ENCODE measurements around the gene PCDHGA1. TPM values are rescaled to one million over a fixed set of nuclear protein-coding genes. Genes with fewer than 3 reads are reported as not detected.

Gene PCDHGA1
- polyA plus RNA-seq, 3 donors, result not detected

GRCh38 chr5:141475625-141476131, 145.4 kb downstream of the PCDHGA1 start, which contains the start of gene PCDHGC3:
Gene PCDHGC3, plus strand, starts transcription at chr5:141475966. Its CDS starts 151 bp downstream, at chr5:141476117.
- peak within 1 kb of the TSS; percentile 87 to 98 for H3K4me3 Mint-ChIP-seq
- peaks cover 7 to 10% of the 10 kb centered on the region in 2 donors for H3K36me3 Mint-ChIP-seq
- Histone ChIP-seq H3K9me3 (replicated peaks in 1 of 2; ENCODE audit: control insufficient read depth in 1 of 2, insufficient read depth in 1 of 2, low read length in 2 of 2) (peaks cover 0 to 20% of the 10 kb centered on the region in 2 donors), H3K27ac (ENCODE audit: low read depth in 1 of 2, low read length in 2 of 2) (no peak within 1 kb of the TSS), H4K20me1 (ENCODE audit: insufficient read depth, low read length) (no peaks in the 10 kb centered on the region), H3K27me3 (ENCODE audit: control insufficient read depth in 2 of 2, insufficient read depth in 2 of 2, low read length in 2 of 2) (peaks cover 47 to 66% of the 10 kb centered on the region in 2 donors), H3K79me2 (ENCODE audit: insufficient read depth, low read length) (no peaks in the 10 kb centered on the region), H3K4me1 (ENCODE audit: control insufficient read depth in 1 of 2, insufficient read depth in 2 of 2, low read length in 2 of 2) (peaks cover 19 to 25% of the 10 kb centered on the region in 2 donors), H2AFZ (ENCODE audit: insufficient read depth, low read depth, low read length, poor library complexity, severe bottlenecking) (peak within 1 kb of the TSS; percentile 78), H3K4me2 (replicated peaks; ENCODE audit: extremely low read depth, low read length, poor library complexity, severe bottlenecking) (peak within 1 kb of the TSS; percentile 91), H3K36me3 (replicated peaks in 1 of 2; ENCODE audit: control insufficient read depth in 1 of 2, insufficient read depth in 2 of 2, low read length in 2 of 2) (no peaks in the 10 kb centered on the region), H3K4me3 (replicated peaks in 1 of 3; ENCODE audit: low read depth in 2 of 3, low read length in 3 of 3) (peak within 1 kb of the TSS; percentile 28 to 77 (median 41)), H3K9ac (ENCODE audit: insufficient read depth, low read length, poor library complexity, severe bottlenecking) (no peak within 1 kb of the TSS)
- H3K9me3 Mint-ChIP-seq, result peaks cover 0 to 28% (median 7%) of the 10 kb centered on the region in 7 donors
- DNase-seq, result peak; percentile 18 to 50 (median 28)
- H3K4me1 Mint-ChIP-seq, result peaks cover 27% of the 10 kb centered on the region
- under 1% methylated on average over 28 of the region's 28 CpGs for WGBS (ENCODE audit: insufficient coverage)
- TF ChIP-seq, protein P1, sequence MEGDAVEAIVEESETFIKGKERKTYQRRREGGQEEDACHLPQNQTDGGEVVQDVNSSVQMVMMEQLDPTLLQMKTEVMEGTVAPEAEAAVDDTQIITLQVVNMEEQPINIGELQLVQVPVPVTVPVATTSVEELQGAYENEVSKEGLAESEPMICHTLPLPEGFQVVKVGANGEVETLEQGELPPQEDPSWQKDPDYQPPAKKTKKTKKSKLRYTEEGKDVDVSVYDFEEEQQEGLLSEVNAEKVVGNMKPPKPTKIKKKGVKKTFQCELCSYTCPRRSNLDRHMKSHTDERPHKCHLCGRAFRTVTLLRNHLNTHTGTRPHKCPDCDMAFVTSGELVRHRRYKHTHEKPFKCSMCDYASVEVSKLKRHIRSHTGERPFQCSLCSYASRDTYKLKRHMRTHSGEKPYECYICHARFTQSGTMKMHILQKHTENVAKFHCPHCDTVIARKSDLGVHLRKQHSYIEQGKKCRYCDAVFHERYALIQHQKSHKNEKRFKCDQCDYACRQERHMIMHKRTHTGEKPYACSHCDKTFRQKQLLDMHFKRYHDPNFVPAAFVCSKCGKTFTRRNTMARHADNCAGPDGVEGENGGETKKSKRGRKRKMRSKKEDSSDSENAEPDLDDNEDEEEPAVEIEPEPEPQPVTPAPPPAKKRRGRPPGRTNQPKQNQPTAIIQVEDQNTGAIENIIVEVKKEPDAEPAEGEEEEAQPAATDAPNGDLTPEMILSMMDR (IDR thresholded peaks at IDR 0.05), result peak; percentile 16
- H3K27ac Mint-ChIP-seq, result peak within 1 kb of the TSS in 3 of 7 donors; percentile 42 to 71 (median 61)
- intact Hi-C loops (cut with micrococcal nuclease), result no loop called here
- peaks cover 43 to 64% (median 61%) of the 10 kb centered on the region in 3 donors for H3K27me3 Mint-ChIP-seq (ENCODE audit: low read depth in 3 of 3)

- H3K4me1 ChIP-seq (ENCODE audit: control insufficient read depth in 1 of 2, insufficient read depth in 2 of 2, low read length in 2 of 2), result peaks cover 19 to 25% of the 10 kb centered on the region in 2 donors
- peak overlapping the region; percentile 28 to 77 (median 41) for H3K4me3 ChIP-seq (replicated peaks in 1 of 3; ENCODE audit: low read depth in 2 of 3, low read length in 3 of 3)
- H3K27ac Mint-ChIP-seq, result peak overlapping the region in 2 of 7 donors; percentile 42 to 71
- H3K9me3 Mint-ChIP-seq, result peaks cover 0 to 28% (median 6%) of the 10 kb centered on the region in 7 donors
- no peaks in the 10 kb centered on the region for H4K20me1 ChIP-seq (ENCODE audit: insufficient read depth, low read length)
- no peak for DNase-seq
- intact Hi-C loops (cut with micrococcal nuclease), result no loop called here
- 2% methylated on average over 58 of the region's 58 CpGs for WGBS (ENCODE audit: insufficient coverage)
- H3K9me3 ChIP-seq (replicated peaks in 1 of 2; ENCODE audit: control insufficient read depth in 1 of 2, insufficient read depth in 1 of 2, low read length in 2 of 2), result peaks cover 0 to 20% of the 10 kb centered on the region in 2 donors
- peaks cover 47 to 69% of the 10 kb centered on the region in 2 donors for H3K27me3 ChIP-seq (ENCODE audit: control insufficient read depth in 2 of 2, insufficient read depth in 2 of 2, low read length in 2 of 2)
- H3K4me1 Mint-ChIP-seq, result peaks cover 27% of the 10 kb centered on the region
- H3K4me2 ChIP-seq (replicated peaks; ENCODE audit: extremely low read depth, low read length, poor library complexity, severe bottlenecking), result peak overlapping the region; percentile 91
- no peaks in the 10 kb centered on the region for H3K79me2 ChIP-seq (ENCODE audit: insufficient read depth, low read length)
- H3K4me3 Mint-ChIP-seq, result peak overlapping the region; percentile 87 to 98
- no peak overlapping the region for H3K27ac ChIP-seq (ENCODE audit: low read depth in 1 of 2, low read length in 2 of 2)
- H2AFZ ChIP-seq (ENCODE audit: insufficient read depth, low read depth, low read length, poor library complexity, severe bottlenecking), result peak overlapping the region; percentile 78
- H3K9ac ChIP-seq (ENCODE audit: insufficient read depth, low read length, poor library complexity, severe bottlenecking), result no peak overlapping the region
- TF ChIP-seq, protein P1 (IDR thresholded peaks at IDR 0.05), result no peak
- peaks cover 43 to 63% (median 61%) of the 10 kb centered on the region in 3 donors for H3K27me3 Mint-ChIP-seq (ENCODE audit: low read depth in 3 of 3)
- H3K36me3 ChIP-seq (replicated peaks in 1 of 2; ENCODE audit: control insufficient read depth in 1 of 2, insufficient read depth in 2 of 2, low read length in 2 of 2), result no peaks in the 10 kb centered on the region
- H3K36me3 Mint-ChIP-seq, result peaks cover 7 to 10% of the 10 kb centered on the region in 2 donors
Observed at GRCh38 chr5:141476132-141476911, 146.0 kb downstream of the PCDHGA1 start.

Measured in CD14-positive monocyte (primary cell).